HG03060 (cell line): Measurements from ENCODE around the gene GNG4.

Experiments
- ATAC-seq: cut with Tn5 transposase; IDR thresholded peaks from one replicate; pipeline ENCODE4 v1.9.1; 2021; ENCODE audit warnings: low read depth, moderate number of reproducible peaks; ENCODE audit not compliant: unreplicated experiment

The GNG4 gene

DNA sequence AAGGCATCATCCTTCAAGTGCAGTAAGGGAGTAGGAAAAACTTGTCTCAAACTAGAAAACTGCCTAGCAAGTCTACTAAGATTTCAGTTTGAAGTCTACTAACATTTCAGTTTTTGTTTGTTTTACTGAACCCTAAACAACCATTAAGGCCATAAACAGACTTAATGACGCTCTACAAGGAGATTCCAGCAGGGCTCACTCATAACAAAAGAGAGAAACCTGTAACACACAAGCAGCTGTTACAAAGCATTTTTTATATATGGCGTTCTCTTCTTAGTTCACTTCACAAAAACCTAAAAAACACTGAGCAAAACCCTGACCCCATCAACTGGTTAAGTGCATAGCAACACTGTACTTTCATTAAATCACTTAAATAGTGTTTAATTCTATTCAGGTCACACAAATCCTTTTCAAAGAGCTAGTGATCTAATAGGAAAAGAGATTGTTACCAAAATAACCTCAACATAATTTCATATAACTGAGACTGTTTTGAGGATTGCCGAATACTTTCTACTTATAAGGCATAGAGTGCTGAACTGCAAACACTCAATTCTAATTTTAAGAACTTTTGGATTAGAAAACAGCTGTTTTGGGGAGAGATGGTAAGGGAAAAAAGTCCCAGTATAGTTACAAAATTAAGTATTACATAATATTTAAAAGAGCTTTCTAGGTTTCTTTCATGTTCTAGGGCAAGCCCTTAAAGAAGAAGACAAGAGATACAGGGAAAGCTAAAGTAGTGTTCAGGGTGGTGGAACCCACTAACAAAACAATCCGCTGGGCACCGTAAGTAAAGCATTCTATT lies 146.8 kb downstream of the GNG4 start:
- ATAC-seq, result no peak

DNA sequence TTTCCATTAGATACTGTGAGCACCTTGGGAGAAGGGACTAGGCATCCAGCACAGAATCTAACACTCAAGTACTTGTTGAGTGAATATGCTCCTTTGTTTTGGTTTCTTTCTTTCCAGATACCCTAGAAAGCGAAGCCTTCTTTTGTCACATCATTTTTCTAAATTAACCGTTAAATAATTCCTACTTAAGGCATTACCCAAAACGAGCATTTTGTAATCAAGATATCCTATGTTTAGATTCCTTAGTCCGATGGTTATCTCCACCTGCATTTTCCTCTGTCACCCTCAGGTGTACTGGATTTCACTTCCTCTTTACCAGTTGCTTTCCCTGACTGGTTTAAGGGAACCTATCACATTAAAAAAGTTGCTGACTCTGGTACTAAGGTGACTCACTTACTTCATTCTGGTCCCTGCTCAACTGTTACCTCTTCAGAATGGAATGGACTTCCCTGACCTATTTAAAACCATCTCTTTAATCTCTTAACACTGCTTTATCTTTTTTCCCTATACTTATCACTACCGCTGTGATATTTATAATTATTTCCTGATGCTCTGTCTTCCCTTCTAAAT lies 148.5 kb downstream of the GNG4 start:
- no peak for ATAC-seq
